HG02642 (cell line): ENCODE measurements around the gene OR10T2.
"Not testable (repeated sequence)": the region's sequence is repeated elsewhere in the genome, so short reads cannot be mapped to it uniquely, and the experiment has no call there.

ENCODE experiments used
- ATAC-seq: cut with Tn5 transposase; IDR thresholded peaks from one replicate; pipeline ENCODE4 v1.9.1; 2021; ENCODE audit warnings: mild to moderate bottlenecking; ENCODE audit not compliant: unreplicated experiment, poor library complexity

The OR10T2 gene, protein sequence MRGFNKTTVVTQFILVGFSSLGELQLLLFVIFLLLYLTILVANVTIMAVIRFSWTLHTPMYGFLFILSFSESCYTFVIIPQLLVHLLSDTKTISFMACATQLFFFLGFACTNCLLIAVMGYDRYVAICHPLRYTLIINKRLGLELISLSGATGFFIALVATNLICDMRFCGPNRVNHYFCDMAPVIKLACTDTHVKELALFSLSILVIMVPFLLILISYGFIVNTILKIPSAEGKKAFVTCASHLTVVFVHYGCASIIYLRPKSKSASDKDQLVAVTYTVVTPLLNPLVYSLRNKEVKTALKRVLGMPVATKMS

DNA sequence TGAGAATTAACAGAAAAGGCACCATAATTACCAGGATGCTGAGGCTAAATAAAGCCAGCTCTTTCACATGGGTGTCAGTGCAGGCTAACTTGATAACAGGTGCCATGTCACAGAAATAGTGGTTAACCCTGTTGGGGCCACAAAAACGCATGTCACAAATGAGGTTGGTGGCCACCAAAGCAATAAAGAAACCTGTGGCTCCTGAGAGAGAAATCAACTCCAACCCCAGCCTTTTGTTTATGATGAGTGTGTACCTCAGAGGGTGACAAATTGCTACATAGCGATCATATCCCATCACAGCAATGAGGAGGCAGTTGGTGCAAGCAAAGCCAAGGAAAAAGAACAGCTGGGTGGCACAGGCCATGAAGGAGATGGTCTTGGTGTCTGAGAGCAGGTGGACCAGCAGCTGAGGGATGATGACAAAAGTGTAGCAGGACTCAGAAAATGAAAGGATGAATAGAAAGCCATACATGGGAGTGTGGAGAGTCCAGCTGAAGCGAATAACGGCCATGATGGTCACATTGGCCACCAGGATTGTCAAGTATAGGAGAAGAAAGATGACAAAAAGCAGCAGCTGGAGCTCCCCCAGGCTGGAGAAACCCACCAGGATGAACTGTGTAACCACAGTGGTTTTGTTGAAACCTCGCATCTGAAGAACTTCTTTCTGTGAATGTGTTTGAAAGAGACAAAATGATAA, at the start of gene OR10T2:
Gene OR10T2 (minus strand): TSS at position 649 of the 697 bp plus-strand sequence. CDS start 0 bp downstream, at position 649.
- ATAC-seq, result no peak

DNA sequence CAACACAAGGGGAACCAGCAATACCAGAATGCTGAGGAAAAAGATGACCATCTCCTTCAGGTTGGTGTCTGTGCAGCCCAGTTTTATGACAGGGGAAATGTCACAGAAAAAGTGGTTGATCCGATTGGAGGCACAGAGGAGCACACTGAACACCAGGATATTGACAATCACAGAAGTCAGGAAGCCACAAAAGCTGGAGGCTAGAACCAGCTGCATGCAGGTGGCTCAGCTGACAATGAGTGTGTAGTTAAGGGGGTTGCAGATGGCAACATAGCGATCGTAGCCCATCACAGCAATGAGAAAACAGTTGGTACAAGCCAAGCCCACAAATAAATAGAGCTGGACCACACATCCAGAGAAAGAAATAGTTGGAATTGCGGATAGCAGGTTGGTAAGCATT, 46.1 kb upstream of the OR10T2 start:
- no peak for ATAC-seq

DNA sequence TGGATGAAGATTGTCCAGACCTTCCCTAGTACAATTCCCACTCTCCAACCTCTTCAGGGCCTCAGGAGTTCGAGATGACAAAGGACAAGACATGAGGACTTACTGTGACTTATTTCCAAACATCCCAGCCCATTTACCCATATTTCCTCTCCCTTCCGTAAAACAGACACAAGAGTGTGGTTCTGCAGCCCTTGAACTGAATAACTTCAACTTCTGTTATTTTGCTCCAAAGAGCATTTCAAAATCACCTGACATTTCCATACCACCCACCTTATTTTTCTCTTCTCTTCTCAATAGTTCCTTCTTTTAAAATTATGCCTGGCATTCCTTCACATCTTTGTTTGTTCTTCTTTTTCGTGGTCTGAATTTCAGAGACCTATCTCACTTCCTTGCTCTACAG, 35.5 kb upstream of the OR10T2 start:
- ATAC-seq, result no peak

DNA sequence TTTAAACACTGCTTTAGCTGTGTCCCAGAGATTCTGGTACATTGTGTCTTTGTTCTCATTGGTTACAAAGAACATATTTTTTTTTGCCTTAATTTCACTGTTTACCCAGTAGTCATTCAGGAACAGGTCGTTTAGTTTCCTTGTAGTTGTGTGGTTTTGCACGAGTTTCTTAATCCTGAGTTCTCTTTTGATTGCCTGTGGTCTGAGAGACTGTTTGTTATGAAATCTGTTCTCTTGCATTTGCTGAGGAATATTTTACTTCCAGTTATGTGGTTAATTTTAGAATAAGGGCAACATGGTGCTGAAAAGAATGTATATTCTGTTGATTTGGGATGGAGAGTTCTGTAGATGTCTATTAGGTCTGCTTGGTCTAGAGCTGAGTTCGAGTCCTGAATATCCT, 30.9 kb upstream of the OR10T2 start:
- ATAC-seq, result not testable (repeated sequence)

DNA sequence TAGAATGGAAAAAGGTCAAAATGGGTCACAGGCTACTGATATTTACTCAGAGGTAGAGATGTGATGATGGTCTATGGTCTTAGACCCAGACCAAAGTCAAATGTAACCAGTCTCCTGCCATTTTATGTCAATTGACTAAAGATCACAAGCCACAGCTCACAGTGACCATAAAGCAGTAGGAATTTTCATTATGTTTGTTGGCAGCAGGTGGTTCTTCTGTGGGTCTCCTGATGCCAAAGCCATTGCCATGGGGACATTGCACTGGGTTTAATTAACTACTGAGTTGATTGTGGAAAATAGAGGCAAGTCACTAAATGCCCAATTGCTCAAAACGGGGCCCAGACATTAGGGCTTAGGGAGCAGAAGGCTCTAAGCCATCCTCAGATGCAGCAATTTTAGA, 26.9 kb upstream of the OR10T2 start, which contains the start of gene OR10K2:
Gene OR10K2 (minus strand): TSS at position 101 of the 400 bp plus-strand sequence. CDS start 5,371 bp downstream, outside the sequence.
- no peak for ATAC-seq

DNA sequence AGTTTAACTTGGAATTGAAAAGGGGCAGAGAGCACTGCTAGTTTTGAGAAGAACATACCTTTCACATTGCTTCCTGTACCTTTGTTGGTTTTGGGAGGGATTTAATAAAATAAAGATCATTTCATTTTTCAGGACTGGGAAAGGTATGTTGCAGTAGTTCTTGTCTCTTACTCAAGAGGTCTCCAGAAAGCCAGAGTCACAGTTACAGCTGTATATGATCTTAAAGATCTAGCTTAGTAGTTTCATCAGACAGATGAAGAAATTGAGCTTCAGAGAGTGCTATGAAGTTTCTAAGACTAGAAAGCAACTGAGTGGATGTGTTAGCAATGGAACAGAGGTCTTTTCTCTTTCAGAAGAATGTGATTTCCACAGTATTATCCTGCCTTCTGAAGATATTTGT, 25.8 kb upstream of the OR10T2 start:
- ATAC-seq, result no peak

DNA sequence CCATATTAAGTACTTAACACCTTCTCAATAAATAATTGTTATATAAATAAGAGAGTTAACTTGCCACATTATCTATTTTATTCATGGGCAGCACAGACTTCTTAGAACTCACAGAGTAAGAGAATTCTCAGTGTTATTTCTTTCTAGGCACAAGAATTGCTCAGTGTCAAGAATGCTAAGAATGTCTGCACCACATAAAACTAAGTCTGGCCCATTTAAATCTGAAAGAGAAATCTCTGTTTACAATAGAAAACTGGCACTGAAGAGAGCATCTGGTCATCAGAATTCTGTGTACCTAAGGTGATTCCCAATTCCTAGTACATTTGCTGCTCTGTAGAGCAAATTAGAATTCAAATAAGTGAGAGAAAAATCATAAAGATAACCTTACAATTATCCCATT, 22.9 kb upstream of the OR10T2 start:
- no peak for ATAC-seq

DNA sequence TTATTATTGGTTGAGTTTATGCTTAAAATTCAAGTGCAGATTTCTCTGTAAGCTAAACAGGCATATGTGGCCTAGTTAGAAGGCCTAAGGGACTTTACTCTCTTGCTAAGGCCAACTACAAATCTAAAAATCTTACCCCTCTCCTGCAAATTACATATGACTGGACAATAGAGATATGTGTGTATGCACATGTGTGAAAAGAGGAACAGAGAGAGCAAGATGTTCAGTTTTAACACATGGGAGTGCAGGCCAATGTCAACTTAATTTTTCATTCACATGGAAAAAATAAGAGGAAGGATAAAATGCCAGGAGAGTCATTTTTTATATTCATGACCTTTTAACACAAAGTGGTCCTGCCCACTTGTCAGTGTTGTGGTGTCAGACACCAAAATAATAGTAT, 18.3 kb upstream of the OR10T2 start:
- ATAC-seq, result no peak

DNA sequence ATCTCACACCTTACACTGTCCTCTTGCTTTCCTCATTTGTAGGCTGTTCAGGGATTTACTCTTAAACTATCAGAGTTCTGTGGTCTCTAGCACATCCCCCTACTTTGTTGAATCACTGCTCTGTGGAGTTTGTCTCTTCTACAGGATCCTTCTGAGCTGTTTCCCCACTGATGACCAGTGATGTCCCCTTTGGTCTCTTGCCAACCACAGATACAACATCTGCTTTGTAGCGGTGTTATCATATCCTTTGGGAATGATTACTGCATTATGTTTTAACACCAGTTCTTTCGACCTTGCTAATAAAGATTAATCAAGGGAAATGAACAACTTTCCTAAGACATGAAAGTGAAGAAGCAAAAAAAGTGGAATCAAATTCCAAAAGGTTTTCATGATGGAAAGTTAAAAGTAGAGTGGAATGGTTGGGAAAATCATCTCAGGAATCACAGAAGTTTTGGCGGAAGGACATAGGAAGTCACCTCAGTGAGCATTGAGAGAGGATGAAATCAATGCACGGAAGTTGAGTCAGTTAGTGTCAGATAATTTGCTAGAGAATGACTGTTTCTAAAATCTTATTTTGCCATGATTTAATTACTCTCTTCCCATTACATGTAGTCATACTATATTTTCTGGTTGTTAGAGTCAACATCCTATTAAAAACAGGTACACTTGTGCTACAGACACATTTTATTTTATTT, 15.5 kb upstream of the OR10T2 start:
- ATAC-seq, result no peak

DNA sequence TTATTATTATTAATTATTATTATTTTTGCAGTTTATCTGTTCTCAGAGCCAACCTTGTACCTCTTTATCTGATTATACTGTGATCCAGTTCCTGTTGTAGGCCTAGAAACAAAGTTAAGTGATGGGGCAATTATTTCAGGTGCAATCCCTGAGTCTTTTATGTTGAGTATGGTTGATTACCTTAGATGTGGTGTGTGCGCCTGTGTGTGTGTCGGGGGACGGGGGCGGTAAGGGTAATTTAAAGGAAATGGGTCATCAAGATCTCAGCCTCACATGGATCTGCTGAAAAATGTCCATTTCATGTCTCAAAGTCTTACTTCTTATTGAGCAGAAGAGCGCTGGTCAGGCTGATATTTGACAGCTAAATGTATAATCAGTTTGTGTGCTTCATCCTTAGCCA, 7.8 kb upstream of the OR10T2 start:
- no peak for ATAC-seq

DNA sequence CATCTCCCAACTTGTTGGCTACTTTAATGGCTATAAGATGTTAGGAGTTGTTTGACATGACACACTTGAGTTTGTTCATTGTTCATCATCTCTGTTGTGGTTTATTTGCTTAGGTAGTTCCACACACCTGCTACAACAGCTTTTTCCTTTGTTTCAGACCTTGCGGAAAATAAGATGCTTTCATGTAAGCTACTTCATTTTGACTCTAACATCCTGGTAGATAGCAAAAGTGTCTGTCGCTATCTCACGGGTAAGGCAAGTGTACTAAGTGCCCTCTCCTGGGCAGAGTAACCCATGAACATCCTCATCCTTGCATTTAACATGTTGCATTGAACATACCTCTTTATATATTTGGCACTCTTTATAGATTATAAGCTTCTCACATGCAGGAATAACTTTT, 1.6 kb upstream of the OR10T2 start:
- no peak for ATAC-seq

DNA sequence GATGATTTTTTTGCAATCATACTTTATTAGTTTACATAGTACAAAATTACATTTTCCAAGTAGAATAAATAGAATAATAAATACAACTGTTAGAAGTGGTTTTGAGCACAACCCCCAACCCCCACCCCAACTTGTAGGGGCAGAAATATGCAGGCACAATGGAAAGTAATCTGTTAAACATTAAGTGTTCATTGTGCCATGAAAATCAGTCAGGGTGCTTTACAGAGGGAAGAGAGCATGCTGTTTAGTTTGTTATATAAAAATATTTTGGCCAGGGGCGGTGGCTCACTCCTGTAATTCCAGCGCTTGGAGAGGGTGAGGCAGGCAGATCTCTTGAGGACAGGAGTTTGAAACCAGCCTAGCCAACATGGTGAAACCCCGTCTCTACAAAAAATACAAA, 2.6 kb downstream of the OR10T2 start:
- no peak for ATAC-seq

DNA sequence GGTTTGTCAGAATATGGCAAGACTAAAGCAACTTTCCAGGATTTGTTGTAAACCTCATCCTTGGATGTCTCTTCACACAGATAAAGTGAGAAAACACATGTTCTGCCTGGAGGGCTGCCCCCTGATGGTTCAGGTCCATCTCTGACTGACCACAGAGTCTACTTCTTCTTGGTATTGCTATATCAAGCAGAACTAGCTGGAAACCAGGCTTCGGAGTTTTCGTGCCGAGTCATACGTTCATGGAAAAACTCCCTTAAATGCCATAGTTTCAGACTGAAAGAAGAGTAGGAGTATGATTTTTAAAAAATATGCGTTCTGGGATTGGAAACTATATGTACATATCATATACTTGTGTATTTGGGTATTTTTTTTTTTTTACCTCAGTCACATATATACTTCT, 5.8 kb downstream of the OR10T2 start:
- no peak for ATAC-seq

DNA sequence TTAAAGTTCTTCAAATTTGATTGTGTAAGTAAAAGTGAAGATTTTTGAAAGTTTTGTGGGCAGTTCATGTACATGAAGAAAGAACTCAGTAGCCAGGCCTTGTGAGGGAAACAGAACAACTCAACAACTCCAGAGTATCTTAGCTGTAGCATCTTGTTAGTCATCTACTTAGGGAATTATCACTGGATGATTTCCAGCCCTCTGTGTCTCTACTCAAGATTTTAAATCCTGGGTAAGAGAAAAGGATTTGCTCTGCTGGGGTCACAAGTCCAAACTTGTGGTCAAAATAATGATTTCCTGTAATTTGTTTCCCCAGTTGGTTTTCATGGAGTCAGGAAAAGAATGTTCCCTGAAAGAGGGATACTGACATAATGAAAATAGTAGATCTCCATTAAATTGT, 8.2 kb downstream of the OR10T2 start:
- no peak for ATAC-seq

DNA sequence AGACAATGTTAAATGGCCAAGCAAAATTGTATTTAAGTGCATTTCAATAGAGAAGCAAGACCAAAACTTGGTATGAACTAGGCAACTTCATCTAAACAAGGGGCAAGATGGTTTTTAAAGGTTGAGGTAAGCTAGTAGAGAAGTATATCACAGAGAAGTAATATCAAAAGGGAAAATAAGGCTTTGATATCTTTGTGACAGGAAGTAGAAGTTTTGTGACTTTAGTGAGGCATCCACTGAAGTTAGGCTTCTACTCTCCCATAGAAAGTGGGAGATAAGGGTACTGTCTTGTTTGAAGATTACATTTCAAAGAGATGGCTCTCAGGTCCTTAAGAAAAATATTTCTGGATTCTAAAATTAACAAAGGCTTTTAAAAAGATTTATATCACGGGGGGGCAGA, 8.9 kb downstream of the OR10T2 start:
- no peak for ATAC-seq

DNA sequence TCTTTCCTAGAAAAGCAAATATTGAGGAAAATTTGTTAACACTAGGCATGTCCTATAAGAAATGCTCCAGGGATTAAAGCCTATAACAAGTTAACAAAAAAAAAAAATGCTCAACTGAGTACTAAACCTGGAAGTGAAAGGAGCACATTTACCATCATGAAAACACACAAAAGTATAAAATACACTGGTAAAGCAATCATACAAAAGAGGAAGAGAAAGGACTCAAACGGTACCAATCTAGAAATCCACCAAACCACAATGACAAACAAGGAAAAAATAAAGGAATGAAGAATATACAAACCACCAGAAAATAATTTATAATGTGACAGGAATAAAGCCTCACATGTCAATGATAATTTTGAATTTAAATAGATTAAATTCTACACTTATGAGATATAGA, 24.4 kb downstream of the OR10T2 start:
- no peak for ATAC-seq

DNA sequence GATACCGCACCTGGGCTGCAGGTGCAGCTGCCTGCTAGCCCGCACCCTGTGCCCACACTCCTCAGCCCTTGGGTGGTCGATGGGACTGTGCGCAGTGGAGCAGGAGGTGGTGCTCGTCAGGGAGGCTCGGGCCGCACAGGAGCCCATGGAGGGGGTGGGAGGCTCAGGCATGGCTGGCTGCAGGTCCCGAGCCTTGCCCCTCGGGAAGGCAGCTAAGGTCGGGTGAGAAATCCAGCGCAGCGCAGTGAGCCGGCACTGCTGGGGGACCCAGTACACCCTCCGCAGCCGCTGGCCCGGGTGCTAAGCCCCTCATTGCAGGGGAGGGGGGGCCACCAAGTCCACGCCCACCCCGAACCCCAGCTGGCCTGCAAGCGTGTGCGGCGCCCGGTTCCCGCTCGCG, 25.2 kb downstream of the OR10T2 start:
- not testable (repeated sequence) for ATAC-seq

DNA sequence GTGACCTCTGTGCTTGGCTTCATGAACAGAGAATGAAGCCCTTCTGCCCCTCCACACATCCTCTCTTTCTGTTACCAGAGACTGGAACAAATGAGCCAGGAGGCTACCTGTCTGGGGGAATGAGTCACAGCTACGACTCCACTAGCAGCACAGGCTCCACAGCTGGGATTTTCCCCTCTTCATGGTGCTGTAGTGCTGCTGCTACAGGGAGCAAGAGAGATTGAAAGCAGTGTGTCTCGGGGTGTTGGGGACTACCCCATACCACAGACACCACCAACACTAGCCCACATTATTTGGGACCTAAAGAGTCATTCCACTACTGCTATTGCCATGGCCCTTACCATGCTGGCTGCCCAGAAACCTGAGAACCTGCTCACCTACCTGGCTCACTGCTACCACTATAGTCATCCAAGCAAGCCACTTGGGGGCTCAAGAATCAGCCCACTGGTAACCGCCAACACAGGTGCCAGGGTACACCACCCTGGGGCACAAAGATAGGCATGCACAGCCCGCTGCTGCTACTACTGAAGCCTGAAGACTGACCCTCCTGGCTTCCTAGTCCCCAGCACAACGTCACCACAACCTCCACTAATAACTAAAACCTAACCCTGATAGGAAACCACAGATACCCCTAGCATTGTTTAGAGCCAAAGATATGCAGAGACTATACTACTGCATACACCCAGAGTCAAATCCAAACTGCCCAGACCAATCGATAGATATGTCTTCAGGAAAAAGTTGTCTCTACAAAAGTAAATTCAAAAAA, 27.9 kb downstream of the OR10T2 start:
- ATAC-seq, result peak; percentile 95

DNA sequence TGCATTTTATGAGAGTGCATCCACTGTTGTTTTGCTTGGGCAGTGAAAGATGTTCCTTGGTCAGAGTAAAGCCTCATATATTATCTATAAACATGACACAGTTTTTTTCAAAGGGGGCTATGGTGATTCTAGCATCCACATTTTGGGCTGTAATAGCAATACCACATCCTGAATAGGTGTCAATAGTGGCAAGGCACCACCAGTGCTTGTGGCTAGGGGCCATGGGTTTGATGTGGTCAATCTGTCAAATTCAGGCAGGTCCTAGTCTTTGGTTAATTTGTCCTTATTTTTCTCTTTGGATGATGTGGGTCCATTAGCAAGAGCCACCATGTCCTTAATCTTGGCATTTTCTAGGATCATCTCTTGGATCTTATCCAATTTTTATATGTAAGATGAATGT, 32.5 kb downstream of the OR10T2 start:
- ATAC-seq, result no peak

DNA sequence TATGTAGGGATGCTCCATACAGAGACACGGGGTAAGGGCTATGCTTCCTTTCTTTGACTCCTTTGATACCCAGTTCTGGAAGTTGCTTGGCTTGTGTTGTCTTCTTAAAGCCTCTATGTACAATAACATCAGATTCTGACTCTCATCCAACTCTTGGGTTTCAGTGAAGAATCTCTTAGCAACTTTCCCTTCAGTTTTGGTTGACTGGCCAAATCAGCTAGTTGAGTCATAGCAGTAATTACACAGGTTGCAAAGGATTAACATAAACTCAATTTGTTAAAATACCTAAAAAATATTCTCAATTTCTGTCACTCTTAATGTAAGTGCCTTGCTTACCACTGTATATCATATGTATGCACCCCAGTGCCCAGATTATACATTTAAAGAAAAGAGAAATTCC, 36.3 kb downstream of the OR10T2 start:
- ATAC-seq, result no peak

DNA sequence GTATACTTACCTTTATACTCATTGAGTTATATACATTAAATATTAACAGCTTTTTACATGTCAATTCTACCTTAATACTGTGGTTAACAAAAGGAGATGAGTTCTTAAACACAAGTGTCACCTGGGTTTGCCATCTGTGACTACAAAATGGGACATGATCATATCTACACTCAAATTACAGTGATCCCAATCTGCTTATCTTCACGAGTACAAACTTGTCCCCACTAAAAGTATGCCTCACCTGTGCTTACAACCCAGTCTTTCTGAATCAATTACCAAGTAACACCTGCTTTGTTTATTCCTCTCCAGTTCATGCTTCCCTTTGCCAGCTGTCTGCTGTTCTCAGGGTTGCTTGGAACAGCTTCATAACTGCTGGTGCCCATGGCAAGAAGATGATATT, 36.8 kb downstream of the OR10T2 start:
- ATAC-seq, result no peak
